Right atrium auricular region (tissue), 2 donors: Measurements from ENCODE around the gene HDAC11. TPM values are rescaled to one million over a fixed set of nuclear protein-coding genes. Genes with fewer than 3 reads are reported as not detected.
A peak's percentile ranks its signal among the peaks of the same experiment; 100 is the strongest.

Source experiments
- DNase-seq: peaks from one replicate; pipeline ENCODE4 v3.0.0-alpha.2; 2019; ENCODE audit warnings: low spot score
- H3K27ac ChIP-seq, 2 donors: fragments of 200-600 bp; sonication (generic); 1 replicate in 1 of 2; 2 replicates in 1 of 2; pipeline ENCODE4 v1.5.1; 2016 to 2019
- H3K27me3 ChIP-seq, 2 donors: fragments of 200-600 bp; sonication (generic); one replicate each; pipeline versions ENCODE4 v1.5.1 to v1.6.0; 2017 to 2019
- H3K36me3 ChIP-seq: fragments of 200-600 bp; sonication (generic); one replicate; pipeline ENCODE4 v1.5.1; 2016
- H3K4me1 ChIP-seq, 2 donors: fragments of 200-600 bp; sonication (generic); one replicate each; pipeline versions ENCODE4 v1.5.1 to v1.6.0; 2017 to 2019
- H3K4me3 ChIP-seq, 2 donors: fragments of 200-600 bp; sonication (generic); 1 replicate in 1 of 2; 2 replicates in 1 of 2; pipeline ENCODE4 v1.5.1; 2017 to 2019; ENCODE audit warnings: mild to moderate bottlenecking in 1 of 2, moderate library complexity in 1 of 2
- H3K9me3 ChIP-seq, 2 donors: fragments of 200-600 bp; sonication (generic); one replicate each; pipeline ENCODE4 v1.5.1; 2019
- total RNA-seq, 2 donors: library from RNA; depleted of rRNA; stranded (reverse); fragments of >200 nt; gene quantifications; one replicate each; pipeline ENCODE4 v1.1.0, GENCODE V29; 2016
- TF ChIP-seq, protein P1 (sequence below), 2 donors: fragments of 200-600 bp; sonication (generic); IDR thresholded peaks; one replicate each; pipeline ENCODE4 v1.5.1; 2019; ENCODE audit warnings: antibody characterized with exemption in 2 of 2

HDAC11 gene
- total RNA-seq, 2 donors from 2014 or later, result 30.6 to 30.7 TPM

DNA sequence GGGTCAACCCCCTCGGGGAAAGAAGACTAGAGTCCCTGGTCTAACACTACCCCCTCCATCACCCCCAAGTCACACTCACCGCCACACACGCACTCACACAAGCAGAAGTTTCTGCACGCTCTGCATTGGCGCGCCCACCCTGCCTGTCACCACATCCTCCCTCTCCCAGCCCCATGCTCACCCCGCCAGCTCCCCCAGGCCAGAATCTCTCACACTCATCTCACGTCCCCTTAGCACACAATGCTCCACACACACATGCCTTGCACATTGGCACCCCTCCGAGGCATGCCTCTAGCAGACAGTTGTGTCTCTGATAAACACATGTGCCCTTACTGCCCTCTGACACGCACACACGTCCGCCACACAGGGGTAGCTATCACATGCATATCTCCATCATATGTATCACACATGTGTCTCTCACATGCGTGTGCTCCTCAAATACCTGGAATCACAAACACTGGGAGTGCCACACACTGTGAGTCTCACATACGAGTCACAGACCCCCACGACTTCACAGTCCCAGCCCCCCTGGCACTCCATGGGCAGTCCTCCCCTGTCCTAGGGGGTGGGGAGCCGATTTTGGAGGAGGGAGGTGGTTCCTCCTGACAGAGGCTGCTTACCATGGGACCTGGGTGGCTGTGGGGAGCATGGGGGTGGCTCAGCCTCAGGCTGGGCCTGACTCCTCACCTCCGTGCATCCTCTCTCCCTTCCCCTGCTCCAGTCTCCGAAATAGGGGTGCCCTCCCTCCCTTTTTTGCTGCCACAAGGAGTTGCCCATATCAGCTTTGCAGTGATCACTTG is 69.7 kb downstream of the HDAC11 start:
- Histone ChIP-seq H3K9me3 (no peaks in the 10 kb centered on the region), H3K27me3 (no peaks in the 10 kb centered on the region), H3K36me3 (no peaks in the 10 kb centered on the region), H3K4me3 (peak overlapping the region; percentile 50 to 60), H3K27ac (peak overlapping the region; percentile 59 to 75), H3K4me1 (peaks cover 0 to 74% of the 10 kb centered on the region in 2 donors)
- no peak for DNase-seq
- TF ChIP-seq, protein P1, sequence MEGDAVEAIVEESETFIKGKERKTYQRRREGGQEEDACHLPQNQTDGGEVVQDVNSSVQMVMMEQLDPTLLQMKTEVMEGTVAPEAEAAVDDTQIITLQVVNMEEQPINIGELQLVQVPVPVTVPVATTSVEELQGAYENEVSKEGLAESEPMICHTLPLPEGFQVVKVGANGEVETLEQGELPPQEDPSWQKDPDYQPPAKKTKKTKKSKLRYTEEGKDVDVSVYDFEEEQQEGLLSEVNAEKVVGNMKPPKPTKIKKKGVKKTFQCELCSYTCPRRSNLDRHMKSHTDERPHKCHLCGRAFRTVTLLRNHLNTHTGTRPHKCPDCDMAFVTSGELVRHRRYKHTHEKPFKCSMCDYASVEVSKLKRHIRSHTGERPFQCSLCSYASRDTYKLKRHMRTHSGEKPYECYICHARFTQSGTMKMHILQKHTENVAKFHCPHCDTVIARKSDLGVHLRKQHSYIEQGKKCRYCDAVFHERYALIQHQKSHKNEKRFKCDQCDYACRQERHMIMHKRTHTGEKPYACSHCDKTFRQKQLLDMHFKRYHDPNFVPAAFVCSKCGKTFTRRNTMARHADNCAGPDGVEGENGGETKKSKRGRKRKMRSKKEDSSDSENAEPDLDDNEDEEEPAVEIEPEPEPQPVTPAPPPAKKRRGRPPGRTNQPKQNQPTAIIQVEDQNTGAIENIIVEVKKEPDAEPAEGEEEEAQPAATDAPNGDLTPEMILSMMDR (IDR thresholded peaks at IDR 0.05), result no peak

DNA sequence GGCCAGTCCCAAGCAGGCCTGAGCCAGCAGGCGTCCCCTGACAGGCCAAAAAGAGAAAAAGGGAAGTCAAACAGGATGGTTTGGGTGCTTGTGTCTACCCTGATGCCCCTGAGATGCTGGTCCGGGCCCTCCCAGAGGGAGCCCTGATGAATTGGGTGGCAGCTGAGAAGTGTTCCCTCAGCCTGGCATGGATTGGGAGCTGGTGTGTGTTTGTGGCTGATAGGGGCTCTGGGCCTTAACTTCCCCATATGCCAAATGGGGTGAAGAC is 70.3 kb downstream of the HDAC11 start:
- TF ChIP-seq, protein P1 (IDR thresholded peaks at IDR 0.05), result no peak
- Histone ChIP-seq H3K4me3 (peak overlapping the region; percentile 50 to 60), H3K27me3 (no peaks in the 10 kb centered on the region), H3K36me3 (no peaks in the 10 kb centered on the region), H3K27ac (peak overlapping the region; percentile 59 to 75), H3K9me3 (no peaks in the 10 kb centered on the region), H3K4me1 (peaks cover 0 to 69% of the 10 kb centered on the region in 2 donors)
- no peak for DNase-seq

DNA sequence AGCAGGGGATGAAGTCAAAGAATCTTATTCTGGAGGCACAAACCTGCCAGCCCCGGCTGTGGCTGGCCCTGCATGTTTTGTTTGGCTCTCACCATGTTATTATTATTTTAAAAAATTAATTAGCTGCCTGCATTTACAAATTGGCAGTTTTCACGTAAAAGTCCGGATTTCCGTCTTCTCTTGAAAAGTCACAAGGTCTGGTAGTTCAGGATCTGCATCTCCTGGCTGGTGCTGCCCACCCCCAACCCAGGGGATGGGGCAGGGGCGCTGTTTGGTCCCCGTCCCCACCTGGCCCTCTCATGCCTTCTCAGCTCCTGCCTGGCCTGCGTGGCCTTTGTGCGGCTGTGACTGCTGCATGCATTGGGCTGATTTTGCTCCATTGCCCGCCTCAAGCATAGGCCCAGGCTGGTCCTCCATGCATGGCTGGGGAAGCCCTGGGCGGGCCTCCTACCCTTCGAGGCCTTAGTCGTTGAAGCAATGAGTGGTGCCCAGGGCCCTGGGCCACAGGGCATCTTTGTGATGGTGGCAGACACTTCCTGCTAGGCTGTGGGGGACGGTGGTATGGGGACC is 70.8 kb downstream of the HDAC11 start:
- H3K9me3 ChIP-seq, result no peaks in the 10 kb centered on the region
- no peak for DNase-seq
- TF ChIP-seq, protein P1 (IDR thresholded peaks at IDR 0.05), result no peak
- peak overlapping the region; percentile 50 to 60 for H3K4me3 ChIP-seq
- peaks cover 0 to 68% of the 10 kb centered on the region in 2 donors for H3K4me1 ChIP-seq
- peak overlapping the region; percentile 59 to 75 for H3K27ac ChIP-seq
- H3K36me3 ChIP-seq, result no peaks in the 10 kb centered on the region
- H3K27me3 ChIP-seq, result no peaks in the 10 kb centered on the region

DNA sequence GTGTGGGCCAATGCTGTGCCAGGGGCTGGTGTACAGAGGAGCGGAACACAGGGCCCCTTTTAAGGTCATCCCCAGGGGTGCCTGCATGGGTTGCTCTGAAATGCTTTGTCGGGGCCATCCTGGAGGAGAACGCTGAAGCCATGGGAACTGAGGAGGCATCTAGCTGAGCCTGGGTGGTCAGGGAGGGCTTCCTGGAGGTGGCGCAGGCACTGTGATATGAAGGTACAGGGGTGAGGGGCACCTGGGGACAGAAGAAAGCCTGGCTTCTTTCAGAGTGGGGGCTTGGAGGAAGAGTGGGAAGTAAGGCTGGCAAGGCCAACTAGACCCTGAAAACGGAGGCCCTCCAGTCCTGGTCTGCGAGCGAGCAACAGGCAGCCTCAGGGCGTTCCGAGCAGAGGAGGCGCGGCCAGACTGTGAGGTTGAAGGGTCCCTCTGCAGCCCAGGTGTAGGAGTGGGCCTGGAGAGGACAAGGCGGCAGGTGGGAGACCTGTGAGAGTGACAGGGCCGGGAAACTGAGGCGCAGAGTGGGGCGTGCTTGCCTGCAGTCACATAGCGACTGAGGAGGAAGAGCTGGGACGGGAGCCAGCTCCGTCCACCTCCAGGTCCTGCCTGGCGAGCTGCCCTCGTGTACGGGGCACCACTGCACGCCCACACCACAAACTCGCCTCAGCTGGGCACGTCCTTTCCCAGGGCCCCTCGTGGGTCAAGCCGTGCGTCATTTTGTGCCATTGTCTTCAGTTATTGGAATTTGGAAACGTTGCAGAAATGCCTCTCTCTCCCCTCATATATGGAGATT is 72.9 kb downstream of the HDAC11 start:
- TF ChIP-seq, protein P1 (IDR thresholded peaks at IDR 0.05), result no peak
- H3K4me3 ChIP-seq, result peak overlapping the region; percentile 14 to 60
- no peaks in the 10 kb centered on the region for H3K9me3 ChIP-seq
- H3K27ac ChIP-seq, result peak overlapping the region; percentile 40 to 51
- no peak for DNase-seq
- peaks cover 0 to 54% of the 10 kb centered on the region in 2 donors for H3K4me1 ChIP-seq
- no peaks in the 10 kb centered on the region for H3K27me3 ChIP-seq
- no peaks in the 10 kb centered on the region for H3K36me3 ChIP-seq

DNA sequence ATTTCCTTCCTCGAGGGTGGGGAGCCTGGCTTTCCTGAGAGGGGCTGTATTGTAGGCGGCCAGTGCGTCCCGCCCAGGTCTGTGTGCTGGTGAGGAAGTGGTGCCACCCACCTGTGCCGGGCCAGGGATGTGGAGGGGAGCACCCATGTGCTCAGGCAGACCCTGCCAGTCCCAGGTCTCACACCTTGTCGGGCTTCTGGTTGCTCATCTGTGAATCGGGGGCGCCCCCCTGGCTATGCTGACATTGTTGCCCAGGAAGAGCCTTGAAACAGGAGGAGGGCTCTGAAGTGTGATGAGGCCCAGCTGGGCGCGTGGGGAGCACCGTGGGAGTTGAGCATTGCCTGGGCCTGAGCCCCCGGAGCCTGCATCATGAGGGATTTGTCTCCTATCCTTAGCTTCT is 73.6 kb downstream of the HDAC11 start:
- TF ChIP-seq, protein P1 (IDR thresholded peaks at IDR 0.05), result no peak
- peaks cover 0 to 48% of the 10 kb centered on the region in 2 donors for H3K4me1 ChIP-seq

More for the DNA sequence above, 73.6 kb downstream of the HDAC11 start:
- Histone ChIP-seq H3K27ac (peak overlapping the region; percentile 39 to 40), H3K9me3 (no peaks in the 10 kb centered on the region), H3K4me3 (peak overlapping the region in 1 of 2 donors; percentile 60), H3K36me3 (no peaks in the 10 kb centered on the region), H3K27me3 (no peaks in the 10 kb centered on the region)
- DNase-seq, result no peak
